NCI-H1105 treated with DMSO at 0.1 percent for 48 hours (cell line): Measurements from ENCODE around the gene EVI5.
"Not testable (repeated sequence)": the region's sequence is repeated elsewhere in the genome, so short reads cannot be mapped to it uniquely, and the experiment has no call there.

ENCODE experiments used
- DNase-seq: peaks from one replicate; lab custom pipeline; 2025; lab: John Stamatoyannopoulos, UW

EVI5 gene

GRCh38 chr1:92571578-92571977 lies 213.3 kb downstream of the EVI5 start:
- DNase-seq: no peak

GRCh38 chr1:92567211-92567868 lies 217.6 kb downstream of the EVI5 start:
- DNase-seq: no peak

GRCh38 chr1:92563457-92564216 lies 221.3 kb downstream of the EVI5 start:
- no peak for DNase-seq

GRCh38 chr1:92556350-92556749 lies 228.6 kb downstream of the EVI5 start:
- no peak for DNase-seq

- no peak for DNase-seq
These were observed 230.7 kb downstream of the EVI5 start for GRCh38 chr1:92554216-92554615.

GRCh38 chr1:92551916-92552315 lies 233.0 kb downstream of the EVI5 start:
- DNase-seq: peak; percentile 77

GRCh38 chr1:92544756-92545165 lies 240.1 kb downstream of the EVI5 start:
- DNase-seq: no peak

GRCh38 chr1:92543131-92544055 lies 241.5 kb downstream of the EVI5 start:
- no peak for DNase-seq

GRCh38 chr1:92538413-92539061 lies 246.4 kb downstream of the EVI5 start:
- no peak for DNase-seq

GRCh38 chr1:92538048-92538412 lies 246.9 kb downstream of the EVI5 start:
- DNase-seq: no peak

- DNase-seq: no peak
These were observed 247.7 kb downstream of the EVI5 start for GRCh38 chr1:92536980-92537884.

- no peak for DNase-seq
These were observed 248.5 kb downstream of the EVI5 start for GRCh38 chr1:92536211-92536979.

GRCh38 chr1:92532371-92532770 lies 252.5 kb downstream of the EVI5 start:
- not testable (repeated sequence) for DNase-seq

- not testable (repeated sequence) for DNase-seq
These were observed 253.0 kb downstream of the EVI5 start for GRCh38 chr1:92531939-92532338.

GRCh38 chr1:92527670-92528069 lies 257.2 kb downstream of the EVI5 start:
- DNase-seq: no peak

GRCh38 chr1:92524944-92525590 lies 259.8 kb downstream of the EVI5 start:
- not testable (repeated sequence) for DNase-seq

GRCh38 chr1:92519043-92519442 lies 265.9 kb downstream of the EVI5 start:
- DNase-seq: no peak

- DNase-seq: no peak
These were observed 268.3 kb downstream of the EVI5 start for GRCh38 chr1:92516574-92516973.

GRCh38 chr1:92515796-92516201 lies 269.1 kb downstream of the EVI5 start:
- no peak for DNase-seq

- no peak for DNase-seq
These were observed 273.4 kb downstream of the EVI5 start for GRCh38 chr1:92511541-92511940.
